GM23248 (cell line): ENCODE measurements around the gene ZDBF2. TPM values are rescaled to one million over a fixed set of nuclear protein-coding genes. Genes with fewer than 3 reads are reported as not detected.

Source experiments
- DNase-seq: peaks from one replicate; pipeline ENCODE4 v3.0.0-alpha.2; 2015
- H2AFZ ChIP-seq: fragments of 200-600 bp; sonication (generic); 2 replicates; pipeline ENCODE4 v1.6.1; 2016; ENCODE audit warnings: antibody characterized with exemption
- H3F3A ChIP-seq: fragments of 200-600 bp; sonication (generic); 2 replicates; pipeline ENCODE4 v1.6.1; 2016; ENCODE audit warnings: mild to moderate bottlenecking, antibody characterized with exemption, mixed run types; ENCODE audit not compliant: insufficient read depth
- H3K27ac ChIP-seq: fragments of 200-600 bp; sonication (generic); 2 replicates; pipeline ENCODE4 v1.5.1; 2016; ENCODE audit warnings: mild to moderate bottlenecking
- H3K27me3 ChIP-seq: fragments of 200-600 bp; sonication (generic); replicated peaks from 2 replicates; pipeline ENCODE4 v1.6.1; 2016; ENCODE audit warnings: mild to moderate bottlenecking; ENCODE audit not compliant: insufficient read depth
- H3K36me3 ChIP-seq: fragments of 200-600 bp; sonication (generic); 2 replicates; pipeline ENCODE4 v1.6.1; 2016; ENCODE audit warnings: low read depth, mild to moderate bottlenecking
- H3K4me1 ChIP-seq: fragments of 200-600 bp; sonication (generic); 2 replicates; pipeline ENCODE4 v1.6.1; 2016; ENCODE audit warnings: mild to moderate bottlenecking; ENCODE audit not compliant: insufficient read depth
- H3K4me2 ChIP-seq: fragments of 200-600 bp; sonication (generic); one replicate; pipeline ENCODE4 v1.6.1; 2016; ENCODE audit warnings: mild to moderate bottlenecking; ENCODE audit not compliant: unreplicated experiment
- H3K4me3 ChIP-seq: fragments of 200-600 bp; sonication (generic); 2 replicates; pipeline ENCODE4 v1.5.1; 2016; ENCODE audit warnings: mild to moderate bottlenecking
- H3K79me2 ChIP-seq: fragments of 200-600 bp; sonication (generic); 2 replicates; pipeline ENCODE4 v1.6.1; 2016; ENCODE audit warnings: mild to moderate bottlenecking; ENCODE audit not compliant: insufficient read depth
- H3K9ac ChIP-seq: fragments of 200-600 bp; sonication (generic); 2 replicates; pipeline ENCODE4 v1.6.1; 2016; ENCODE audit warnings: mild to moderate bottlenecking
- H3K9me2 ChIP-seq: fragments of 200-600 bp; sonication (generic); 2 replicates; pipeline ENCODE4 v1.6.1; 2016; ENCODE audit warnings: mixed run types, mild to moderate bottlenecking, moderate library complexity; ENCODE audit not compliant: insufficient read depth
- H3K9me3 ChIP-seq: fragments of 200-600 bp; sonication (generic); one replicate; pipeline ENCODE4 v1.6.1; 2017; ENCODE audit warnings: low read depth
- H4K20me1 ChIP-seq: fragments of 200-600 bp; sonication (generic); 2 replicates; pipeline ENCODE4 v1.6.0; 2016; ENCODE audit not compliant: insufficient read depth
- EZH2 ChIP-seq: fragments of 200-600 bp; sonication (generic); IDR thresholded peaks from 2 replicates; pipeline ENCODE4 v1.6.1; 2018; ENCODE audit warnings: antibody characterized with exemption, mild to moderate bottlenecking; ENCODE audit not compliant: insufficient read depth, poor library complexity, severe bottlenecking
- EZH2phosphoT487 ChIP-seq: fragments of 200-600 bp; sonication (generic); IDR thresholded peaks from 2 replicates; pipeline ENCODE4 v1.6.1; 2018; ENCODE audit warnings: antibody characterized with exemption, moderate library complexity, mild to moderate bottlenecking, low read depth; ENCODE audit not compliant: insufficient read depth
- WGBS, 2 experiments: methylation state at CpG; one replicate each; pipeline ENCODE4 v1.1.6; 2015 to 2017; ENCODE audit warnings: low lambda C conversion rate in 2 of 2, low coverage in 1 of 2; ENCODE audit errors: missing lambda C conversion rate in 2 of 2; 5-methylcytosine and 5-hydroxymethylcytosine counted together
- in situ Hi-C: fragments of 300-500 bp; cut with MboI; formaldehyde crosslinking; loops from 2 replicates; pipeline ENCODE4 v1.15.0; 2020
- polyA plus RNA-seq: library from polyadenylated mRNA; unstranded; fragments of >200 nt; fragmentation: Nextera tagmentation; extraction: Ambion mirVana; gene quantifications from 2 replicates; pipeline ENCODE4 v1.2.1, GENCODE V29; 2016
- total RNA-seq: library from RNA; depleted of rRNA; stranded (reverse); fragments of >200 nt; shearing (Covaris generic); gene quantifications from 2 replicates; pipeline ENCODE4 v1.2.3, GENCODE V29; 2014

ZDBF2 gene
- total and polyA plus RNA-seq, 2 experiments from 2014 or later: 3.0 to 10.2 TPM

DNA sequence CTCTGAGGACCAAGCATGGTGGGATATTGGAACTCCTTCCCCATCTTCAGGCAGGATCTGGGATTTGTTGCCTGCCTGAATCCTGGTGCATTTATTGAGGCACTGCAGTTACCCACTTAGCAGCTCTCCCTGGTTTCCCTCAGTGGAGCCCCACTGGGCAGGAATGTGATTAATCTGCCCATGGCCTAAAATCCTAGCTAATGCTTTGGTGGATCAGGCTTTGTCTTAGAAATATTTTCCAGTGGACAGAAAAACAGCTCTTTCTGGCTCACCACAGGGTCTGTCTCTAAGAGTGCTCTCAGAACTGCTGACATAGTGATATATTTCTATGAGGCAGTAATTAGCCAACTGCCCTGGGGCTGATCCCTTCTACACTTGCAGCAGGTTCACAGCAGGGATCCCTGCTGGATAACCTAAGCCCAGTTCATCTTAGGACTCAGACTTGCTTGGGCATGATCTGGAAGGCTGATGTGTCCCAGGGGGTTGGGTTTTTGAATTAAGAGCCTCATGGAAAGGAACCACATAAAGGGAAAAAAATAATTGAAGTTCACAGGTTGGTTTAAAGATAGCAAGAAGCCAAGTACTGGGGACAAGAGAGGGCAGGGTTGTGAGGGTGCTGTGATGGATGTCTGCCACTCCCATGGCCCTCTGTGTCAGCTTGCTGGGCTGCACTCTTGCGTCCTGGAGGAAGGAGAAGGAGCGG, 44.3 kb upstream of the ZDBF2 start:
- no peaks in the 10 kb centered on the region for H3K27me3 ChIP-seq
- no peak overlapping the region for H3K4me2 ChIP-seq
- no peaks in the 10 kb centered on the region for H3K4me1 ChIP-seq
- H2AFZ ChIP-seq: no peak overlapping the region
- H3F3A ChIP-seq: no peaks in the 10 kb centered on the region
- H3K9me2 ChIP-seq: no peaks in the 10 kb centered on the region
- H4K20me1 ChIP-seq: no peaks in the 10 kb centered on the region
- WGBS, 2 experiments: 67 to 68% methylated on average over 2 of the region's 2 CpGs
- in situ Hi-C loops: no loop called here
- H3K36me3 ChIP-seq: no peaks in the 10 kb centered on the region
- DNase-seq: peak; percentile 32
- no peak overlapping the region for H3K4me3 ChIP-seq
- H3K9me3 ChIP-seq: no peaks in the 10 kb centered on the region
- TF ChIP-seq EZH2phosphoT487 (no peak), EZH2 (no peak)
- H3K27ac ChIP-seq: no peak overlapping the region
- no peak overlapping the region for H3K9ac ChIP-seq
- H3K79me2 ChIP-seq: no peaks in the 10 kb centered on the region

DNA sequence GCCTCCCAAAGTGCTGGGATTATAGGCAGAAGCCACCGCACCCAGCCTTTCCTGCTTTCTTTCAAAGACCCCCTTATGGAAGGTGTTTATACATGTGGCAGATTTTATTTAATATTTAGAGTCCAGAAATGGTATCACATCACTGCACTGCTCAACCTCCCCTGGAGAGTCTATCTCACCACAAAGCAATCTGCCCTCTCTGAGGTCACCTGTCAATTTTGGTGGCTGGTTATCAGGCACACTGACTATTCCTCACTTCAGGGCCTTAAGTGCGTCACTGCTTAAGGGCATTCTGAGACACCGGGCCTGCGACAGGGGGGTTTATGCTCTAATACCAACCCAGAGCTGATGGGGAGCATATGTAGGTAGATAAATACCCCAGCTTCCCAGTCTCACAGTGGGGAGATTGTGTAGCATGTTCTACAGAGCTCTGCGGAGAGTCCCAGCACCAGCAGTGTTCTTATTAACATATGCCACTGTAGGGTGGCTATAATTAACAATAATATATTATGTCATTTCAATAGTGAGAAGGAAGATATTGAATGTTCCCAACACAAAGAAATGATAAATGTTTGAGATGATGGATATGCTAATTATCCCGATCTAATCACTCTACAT, 42.7 kb upstream of the ZDBF2 start:
- no peaks in the 10 kb centered on the region for H3K9me2 ChIP-seq
- no peak for DNase-seq
- H3K27me3 ChIP-seq: no peaks in the 10 kb centered on the region
- H3K79me2 ChIP-seq: no peaks in the 10 kb centered on the region
- no peak overlapping the region for H2AFZ ChIP-seq
- H3K4me3 ChIP-seq: no peak overlapping the region
- H4K20me1 ChIP-seq: no peaks in the 10 kb centered on the region
- H3K4me1 ChIP-seq: no peaks in the 10 kb centered on the region
- no peak overlapping the region for H3K27ac ChIP-seq
- H3K9ac ChIP-seq: no peak overlapping the region
- no peak overlapping the region for H3K4me2 ChIP-seq
- no peaks in the 10 kb centered on the region for H3F3A ChIP-seq
- in situ Hi-C loops: no loop called here
- TF ChIP-seq EZH2phosphoT487: no peak
- TF ChIP-seq EZH2: no peak
- H3K9me3 ChIP-seq: no peaks in the 10 kb centered on the region
- 82 to 87% methylated on average over 6 of the region's 6 CpGs for WGBS, 2 experiments
- no peaks in the 10 kb centered on the region for H3K36me3 ChIP-seq

DNA sequence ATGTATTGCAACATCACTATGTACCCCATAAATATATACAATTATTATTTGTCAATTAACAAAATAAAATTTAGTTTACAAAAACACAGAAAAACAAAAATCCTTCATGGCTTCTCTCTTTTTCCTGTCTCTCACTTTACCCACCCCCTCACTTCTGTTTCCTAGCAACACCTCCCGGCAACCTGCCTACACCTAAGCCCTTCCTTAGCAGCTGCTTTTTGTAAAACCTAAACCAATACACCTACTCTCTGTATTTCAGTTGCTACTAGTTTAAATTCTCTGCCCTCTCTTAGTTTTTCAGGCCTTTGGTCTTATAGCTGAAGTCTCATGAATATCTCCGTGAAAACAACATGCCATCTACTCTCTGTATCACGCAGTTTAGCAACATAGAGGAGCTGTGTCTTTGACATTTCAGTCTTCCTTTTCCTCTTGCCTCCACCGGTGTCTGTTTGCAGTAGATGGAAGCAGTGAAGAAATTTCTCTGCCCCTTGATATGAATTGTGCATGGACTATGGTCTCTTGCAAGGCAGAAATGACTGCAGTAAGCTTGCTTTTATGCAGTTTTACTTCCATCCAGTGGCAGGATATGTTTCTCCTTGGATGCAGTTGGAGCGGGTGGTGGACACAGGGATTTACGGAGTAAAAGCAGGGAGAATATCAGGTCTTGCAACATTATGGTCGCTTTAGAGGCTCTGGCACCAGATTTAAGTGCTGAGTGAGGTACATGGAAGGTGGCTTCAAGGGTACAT, 42.0 kb upstream of the ZDBF2 start:
- Histone ChIP-seq H3K4me2 (no peak overlapping the region), H3K4me1 (no peaks in the 10 kb centered on the region), H3K27ac (no peak overlapping the region), H3K79me2 (no peaks in the 10 kb centered on the region), H2AFZ (no peak overlapping the region), H3K4me3 (no peak overlapping the region), H3K9me2 (no peaks in the 10 kb centered on the region), H3K36me3 (no peaks in the 10 kb centered on the region), H4K20me1 (no peaks in the 10 kb centered on the region), H3F3A (no peaks in the 10 kb centered on the region), H3K9me3 (no peaks in the 10 kb centered on the region), H3K27me3 (no peaks in the 10 kb centered on the region), H3K9ac (no peak overlapping the region)
- WGBS, 2 experiments: 34 to 40% methylated on average over 7 of the region's 7 CpGs
- TF ChIP-seq EZH2phosphoT487 (no peak), EZH2 (no peak)
- in situ Hi-C loops: no loop called here
- no peak for DNase-seq

DNA sequence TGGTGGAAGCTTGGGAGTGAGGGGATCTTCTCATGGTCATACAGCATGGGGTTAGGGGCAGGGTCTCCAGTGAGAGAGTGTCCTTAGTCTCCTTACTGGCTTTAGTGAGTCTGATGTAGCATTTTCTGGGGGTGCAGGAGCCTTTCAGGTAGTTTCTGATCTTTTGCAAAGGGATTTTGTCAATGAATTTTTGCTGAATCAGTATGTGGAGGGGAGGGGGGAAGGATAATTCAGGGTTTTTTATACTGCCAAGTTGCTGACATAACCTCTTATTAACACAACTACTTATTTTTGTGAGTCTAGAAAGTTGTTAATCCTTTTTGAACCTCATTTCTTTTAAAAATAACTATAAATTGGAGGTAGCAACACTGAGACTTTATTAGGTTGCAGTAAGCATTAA, 35.3 kb upstream of the ZDBF2 start:
- Histone ChIP-seq H3K79me2 (no peaks in the 10 kb centered on the region), H2AFZ (no peak overlapping the region), H3K9me3 (no peaks in the 10 kb centered on the region), H3K9ac (no peak overlapping the region), H3K27me3 (no peaks in the 10 kb centered on the region), H3K36me3 (no peaks in the 10 kb centered on the region), H3K27ac (no peak overlapping the region), H3K4me1 (no peaks in the 10 kb centered on the region), H3F3A (no peaks in the 10 kb centered on the region), H4K20me1 (no peaks in the 10 kb centered on the region), H3K4me3 (no peak overlapping the region), H3K9me2 (no peaks in the 10 kb centered on the region), H3K4me2 (no peak overlapping the region)
- no peak for DNase-seq
- in situ Hi-C loops: no loop called here
- TF ChIP-seq EZH2phosphoT487: no peak
- no peak for TF ChIP-seq EZH2
